SK-N-SH (cell line): Measurements from ENCODE around the gene RPAP3. TPM values are rescaled to one million over a fixed set of nuclear protein-coding genes. Genes with fewer than 3 reads are reported as not detected.
"Not testable (repeated sequence)": the region's sequence is repeated elsewhere in the genome, so short reads cannot be mapped to it uniquely, and the experiment has no call there.

ENCODE experiments used
- CTCF ChIA-PET: fragments of 300-600, 350-600 bp; formaldehyde crosslinking; extraction: SDS; loops from one replicate; lab custom pipeline; 2021; lab: Yijun Ruan, JAX
- POLR2A ChIA-PET: fragments of 350-600 bp; sonication (Branson Sonifier 250); formaldehyde crosslinking; extraction: SDS; loops from one replicate; lab custom pipeline; 2020; ENCODE audit warnings: antibody characterized with exemption, inconsistent platforms; lab: Yijun Ruan, JAX
- DNase-seq: peaks from one replicate; pipeline ENCODE4 v3.0.0; 2012
- H2AFZ ChIP-seq: fragments of 200-600 bp; sonication (generic); 2 replicates; pipeline ENCODE4 v1.8.1; 2016; ENCODE audit warnings: antibody characterized with exemption, mild to moderate bottlenecking, low read depth
- H3F3A ChIP-seq: fragments of 200-600 bp; sonication (generic); replicated peaks from 2 replicates; pipeline ENCODE3; 2016; ENCODE audit warnings: antibody characterized with exemption, mild to moderate bottlenecking; ENCODE audit not compliant: insufficient read depth
- H3K27ac ChIP-seq, 2 experiments: fragments of 200-500 bp in 1 of 2; fragments of 200-600 bp in 1 of 2; sonication (Bioruptor generic) in 1 of 2; sonication (generic), shearing (Covaris generic) in 1 of 2; 2 replicates each; pipeline versions ENCODE4 v1.5.1 to v1.6.1; 2014 to 2016; ENCODE audit warnings: low read depth in 2 of 2, inconsistent platforms in 1 of 2, low read length in 1 of 2, mild to moderate bottlenecking in 1 of 2, mixed read lengths in 1 of 2
- H3K27me3 ChIP-seq: fragments of 200-600 bp; sonication (generic), shearing (Covaris generic); 2 replicates; pipeline ENCODE4 v1.6.1; 2016; ENCODE audit warnings: mixed run types; ENCODE audit not compliant: insufficient read depth
- H3K36me3 ChIP-seq, 2 experiments: fragments of 200-500 bp in 1 of 2; fragments of 200-600 bp in 1 of 2; sonication (Bioruptor generic) in 1 of 2; sonication (generic) in 1 of 2; replicated peaks in 1 of 2; 2 replicates each; pipeline versions ENCODE3 to v1.5.1; 2014 to 2016; ENCODE audit warnings: low read length in 1 of 2, mild to moderate bottlenecking in 1 of 2; ENCODE audit not compliant: insufficient read depth in 2 of 2, control insufficient read depth in 1 of 2
- H3K4me1 ChIP-seq, 2 experiments: fragments of 200-500 bp in 1 of 2; fragments of 200-600 bp in 1 of 2; sonication (Bioruptor generic) in 1 of 2; sonication (generic), shearing (Covaris generic) in 1 of 2; 2 replicates each; pipeline versions ENCODE4 v1.5.1 to v1.6.1; 2014 to 2016; ENCODE audit warnings: low read depth in 1 of 2, low read length in 1 of 2, mixed run types in 1 of 2; ENCODE audit not compliant: insufficient read depth in 2 of 2, control insufficient read depth in 1 of 2
- H3K4me2 ChIP-seq: fragments of 200-600 bp; sonication (generic), shearing (Covaris generic); 2 replicates; pipeline ENCODE4 v1.6.1; 2017; ENCODE audit warnings: mixed run types
- H3K4me3 ChIP-seq, 2 experiments: fragments of 200-500 bp in 1 of 2; fragments of 200-600 bp in 1 of 2; sonication (Bioruptor generic) in 1 of 2; sonication (generic), shearing (Covaris generic) in 1 of 2; 2 replicates each; pipeline versions ENCODE4 v1.5.1 to v1.8.1; 2014 to 2016; ENCODE audit warnings: low read depth in 2 of 2, inconsistent platforms in 1 of 2, low read length in 1 of 2, mild to moderate bottlenecking in 1 of 2, mixed read lengths in 1 of 2, moderate library complexity in 1 of 2
- H3K79me2 ChIP-seq: fragments of 200-600 bp; sonication (generic); 2 replicates; pipeline ENCODE4 v1.8.1; 2017; ENCODE audit warnings: mild to moderate bottlenecking; ENCODE audit not compliant: insufficient read depth
- H3K9ac ChIP-seq: fragments of 200-600 bp; sonication (generic); 2 replicates; pipeline ENCODE4 v1.6.1; 2017; ENCODE audit warnings: mixed run types
- H3K9me2 ChIP-seq: fragments of 200-600 bp; sonication (generic); 2 replicates; pipeline ENCODE4 v1.6.1; 2017; ENCODE audit warnings: mixed run types
- H3K9me3 ChIP-seq: fragments of 200-600 bp; sonication (generic); 2 replicates; pipeline ENCODE4 v1.6.1; 2017; ENCODE audit warnings: mixed run types, mild to moderate bottlenecking, moderate library complexity
- H4K20me1 ChIP-seq: fragments of 200-600 bp; sonication (generic); 2 replicates; pipeline ENCODE4 v1.6.1; 2017; ENCODE audit warnings: mild to moderate bottlenecking, mixed run types; ENCODE audit not compliant: insufficient read depth
- FOSL2 ChIP-seq: IDR thresholded peaks from 2 replicates; pipeline ENCODE4 v1.4.0; 2012; ENCODE audit warnings: low read depth, mild to moderate bottlenecking, moderate library complexity, borderline replicate concordance
- FOXJ3 ChIP-seq: sonication (generic); formaldehyde crosslinking; IDR thresholded peaks from 2 replicates; pipeline ENCODE4 v1.5.1; 2020; ENCODE audit warnings: mild to moderate bottlenecking, missing genetic modification reagents
- RAD21 ChIP-seq: IDR thresholded peaks from 2 replicates; pipeline ENCODE4 v1.6.1; 2012; ENCODE audit warnings: mild to moderate bottlenecking, low read length
- RCOR1 ChIP-seq: fragments of 150-350 bp; IDR thresholded peaks from 2 replicates; pipeline ENCODE4 v1.6.1; 2017; ENCODE audit warnings: antibody characterized with exemption, low read length
- RXRA ChIP-seq: IDR thresholded peaks from 2 replicates; pipeline ENCODE4 v1.4.0; 2012; ENCODE audit warnings: low read depth, mild to moderate bottlenecking, borderline replicate concordance
- TCF12 ChIP-seq: IDR thresholded peaks from 2 replicates; pipeline ENCODE4 v1.4.0; 2012
- WGBS: methylation state at CpG from one replicate; pipeline ENCODE4 v1.1.6; 2017; ENCODE audit warnings: low lambda C conversion rate; 5-methylcytosine and 5-hydroxymethylcytosine counted together
- polyA plus RNA-seq, 3 experiments: library from polyadenylated mRNA; depleted of rRNA; stranded (reverse); fragments of >200 nt; gene quantifications; 2 replicates each; pipeline ENCODE4 v1.2.3, GENCODE V29; 2012
- TF ChIP-seq, protein P1 (sequence below): IDR thresholded peaks from 2 replicates; pipeline ENCODE4 v1.4.0; 2012; ENCODE audit warnings: low read depth, borderline replicate concordance

Gene RPAP3
- polyA plus RNA-seq, 1 of the 3 experiments (the other 2 are of a cell fraction), result 6.7 TPM

DNA sequence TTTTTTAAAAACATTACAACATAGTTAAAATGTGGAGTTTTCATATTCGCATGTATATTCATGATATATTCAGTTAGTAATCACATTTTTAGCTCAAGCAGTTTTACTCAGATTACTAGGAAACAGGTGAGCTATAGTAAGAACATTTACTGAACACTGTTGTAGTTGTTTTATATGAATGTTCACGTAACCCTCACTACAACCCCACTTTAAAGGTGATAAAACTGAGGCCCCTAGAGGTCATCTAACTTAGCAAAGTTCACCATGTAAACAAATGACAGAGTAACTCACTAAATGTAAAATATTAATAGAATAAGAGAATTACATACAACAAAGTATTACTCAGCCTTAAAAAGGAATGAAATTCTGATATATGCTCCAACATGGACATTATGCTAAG, 26.0 kb downstream of the RPAP3 start (continued):
- TF ChIP-seq FOXJ3 (CRISPR knock-in tag), result no peak
- no peak for TF ChIP-seq RXRA
- TF ChIP-seq, protein P1, sequence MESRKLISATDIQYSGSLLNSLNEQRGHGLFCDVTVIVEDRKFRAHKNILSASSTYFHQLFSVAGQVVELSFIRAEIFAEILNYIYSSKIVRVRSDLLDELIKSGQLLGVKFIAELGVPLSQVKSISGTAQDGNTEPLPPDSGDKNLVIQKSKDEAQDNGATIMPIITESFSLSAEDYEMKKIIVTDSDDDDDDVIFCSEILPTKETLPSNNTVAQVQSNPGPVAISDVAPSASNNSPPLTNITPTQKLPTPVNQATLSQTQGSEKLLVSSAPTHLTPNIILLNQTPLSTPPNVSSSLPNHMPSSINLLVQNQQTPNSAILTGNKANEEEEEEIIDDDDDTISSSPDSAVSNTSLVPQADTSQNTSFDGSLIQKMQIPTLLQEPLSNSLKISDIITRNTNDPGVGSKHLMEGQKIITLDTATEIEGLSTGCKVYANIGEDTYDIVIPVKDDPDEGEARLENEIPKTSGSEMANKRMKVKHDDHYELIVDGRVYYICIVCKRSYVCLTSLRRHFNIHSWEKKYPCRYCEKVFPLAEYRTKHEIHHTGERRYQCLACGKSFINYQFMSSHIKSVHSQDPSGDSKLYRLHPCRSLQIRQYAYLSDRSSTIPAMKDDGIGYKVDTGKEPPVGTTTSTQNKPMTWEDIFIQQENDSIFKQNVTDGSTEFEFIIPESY, result no peak
- no peak for TF ChIP-seq RCOR1
- TF ChIP-seq FOSL2, result no peak
- no peak for TF ChIP-seq TCF12
- TF ChIP-seq, all 33 proteins: peak for 0

DNA sequence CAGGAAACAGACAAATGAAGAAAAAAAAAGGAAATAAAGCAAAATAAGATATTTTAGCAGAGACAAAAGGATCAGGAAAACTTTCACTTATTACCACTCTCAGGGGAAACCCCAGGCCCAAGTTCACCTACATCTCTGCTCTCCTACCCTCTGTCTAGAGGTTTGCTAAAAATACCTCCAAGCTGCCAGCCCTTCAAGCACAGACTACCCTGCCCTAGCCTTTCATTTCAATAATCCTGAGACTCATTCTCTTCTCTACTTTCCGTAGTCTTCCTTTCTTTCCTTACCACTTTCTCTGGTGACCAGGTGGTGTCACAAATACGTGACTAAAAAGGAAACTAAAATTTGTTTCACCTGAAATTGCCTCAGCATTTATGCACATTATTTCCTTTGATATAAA, 33.8 kb downstream of the RPAP3 start:
- no peaks in the 10 kb centered on the region for H3K27me3 ChIP-seq
- H3K9me3 ChIP-seq, result no peaks in the 10 kb centered on the region; the same call in 1 of the 2 replicates
- DNase-seq, result no peak
- POLR2A ChIA-PET, result no interaction called here
- H3F3A ChIP-seq, result no peaks in the 10 kb centered on the region
- no peak overlapping the region for H3K4me3 ChIP-seq
- no peak overlapping the region for H3K4me2 ChIP-seq
- 97% methylated on average over 2 of the region's 2 CpGs for WGBS
- no peaks in the 10 kb centered on the region for H3K79me2 ChIP-seq
- no peak for TF ChIP-seq RXRA
- TF ChIP-seq RAD21, result no peak
- no peak overlapping the region for H3K27ac ChIP-seq
- no peak overlapping the region for H3K9ac ChIP-seq
- no peaks in the 10 kb centered on the region for H3K9me2 ChIP-seq
- CTCF ChIA-PET, result interaction anchor here (1.2 kb wide), 1 partner anchor 21 kb away, joined by 3 read pairs; no protein-coding TSS in a partner anchor
- no peak overlapping the region for H2AFZ ChIP-seq
- H3K36me3 ChIP-seq, result peaks cover 54 to 71% of the 10 kb centered on the region in 2 experiments
- peaks cover 0 to 3% of the 10 kb centered on the region in 2 experiments; a peak in 2 of 4 replicates for H3K4me1 ChIP-seq
- no peaks in the 10 kb centered on the region for H4K20me1 ChIP-seq

DNA sequence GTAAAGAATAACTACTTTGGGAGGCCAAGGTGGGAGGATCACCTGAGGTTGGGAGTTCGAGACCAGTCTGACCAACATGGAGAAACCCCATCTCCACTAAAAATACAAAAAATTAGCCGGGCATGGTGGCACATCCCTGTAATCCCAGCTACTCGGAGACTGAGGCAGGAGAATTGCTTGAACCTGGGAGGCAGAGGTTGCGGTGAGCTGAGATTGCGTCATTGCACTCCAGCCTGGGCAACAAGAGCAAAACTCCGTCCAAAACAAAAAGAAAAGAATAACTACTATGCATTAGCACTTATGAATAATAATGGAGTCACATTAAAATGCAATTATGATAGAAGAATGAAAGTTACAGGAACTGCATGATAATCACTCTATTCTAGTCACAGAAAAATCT, 37.9 kb downstream of the RPAP3 start:
- H3K4me3 ChIP-seq, DNase-seq, H3K9ac ChIP-seq, H3K4me2 ChIP-seq, H3K4me1 ChIP-seq, H3K79me2 ChIP-seq, H4K20me1 ChIP-seq, H2AFZ ChIP-seq, H3K9me2 ChIP-seq, H3F3A ChIP-seq, H3K27me3 ChIP-seq, H3K27ac ChIP-seq, H3K9me3 ChIP-seq: not testable (repeated sequence)
- CTCF ChIA-PET, result interaction anchor here (0.9 to 3.9 kb wide), 3 partner anchors 12 to 19 kb away, joined by 4 to 23 read pairs (median 7); no protein-coding TSS in a partner anchor
- over 99% methylated on average over 6 of the region's 6 CpGs for WGBS
- POLR2A ChIA-PET, result interaction anchor here (0.6 kb wide), 1 partner anchor 19 kb away, joined by 3 read pairs; no protein-coding TSS in a partner anchor
- peaks cover 79% of the 10 kb centered on the region in 2 experiments for H3K36me3 ChIP-seq
